Esophagus squamous epithelium (tissue), 5 donors: ENCODE data around the gene HDDC3. TPM values are rescaled to one million over a fixed set of nuclear protein-coding genes. Genes with fewer than 3 reads are reported as not detected.

Experiments used
- DNase-seq: peaks from one replicate; lab custom pipeline; 2025; lab: John Stamatoyannopoulos, UW
- H3K27ac ChIP-seq, 4 donors: fragments of 200-600 bp; sonication (generic); one replicate each; pipeline ENCODE4 v1.5.1; 2016 to 2019; ENCODE audit warnings: mild to moderate bottlenecking in 1 of 4
- H3K27me3 ChIP-seq, 4 donors: fragments of 200-600 bp; sonication (generic); 1 replicate in 3 of 4; 2 replicates in 1 of 4; pipeline versions ENCODE4 v1.5.1 to v1.6.0; 2017 to 2021; ENCODE audit warnings: antibody characterized with exemption in 1 of 4
- H3K36me3 ChIP-seq, 3 donors: fragments of 200-600 bp; sonication (generic); one replicate each; pipeline ENCODE4 v1.5.1; 2016 to 2019
- H3K4me1 ChIP-seq, 3 donors: fragments of 200-600 bp; sonication (generic); one replicate each; pipeline ENCODE4 v1.5.1; 2017 to 2019
- H3K4me3 ChIP-seq, 4 donors: fragments of 200-600 bp; sonication (generic); 1 replicate in 3 of 4; 2 replicates in 1 of 4; pipeline ENCODE4 v1.5.1; 2016 to 2019; ENCODE audit warnings: mild to moderate bottlenecking in 2 of 4, moderate library complexity in 1 of 4
- H3K9me3 ChIP-seq, 3 donors: fragments of 200-600 bp; sonication (generic); one replicate each; pipeline ENCODE4 v1.5.1; 2016 to 2019
- POLR2A ChIP-seq, 4 donors: fragments of 450-650 bp; IDR thresholded peaks; one replicate each; pipeline ENCODE4 v1.6.1; 2017; ENCODE audit warnings: antibody characterized with exemption in 4 of 4, mild to moderate bottlenecking in 4 of 4, moderate library complexity in 3 of 4
- WGBS, 2 donors: methylation state at CpG; one replicate each; pipeline ENCODE4 v1.1.5; 2018; 5-methylcytosine and 5-hydroxymethylcytosine counted together
- intact Hi-C: fragments of 100-400 bp; cut with DNase I; formaldehyde crosslinking; loops from one replicate; pipeline ENCODE4 v1.15.0; 2022
- small RNA-seq, 4 donors: library from RNA; depleted of rRNA; stranded (forward); fragments of <200 nt; gene quantifications; one replicate each; pipeline ENCODE3, GENCODE V24; 2016
- total RNA-seq, 4 donors: library from RNA; depleted of rRNA; stranded (reverse); fragments of >200 nt; gene quantifications; one replicate each; pipeline ENCODE4 v1.1.0, GENCODE V29; 2016
- TF ChIP-seq, protein P1 (sequence below), 6 experiments: fragments of 450-650 bp in 4 of 6; fragments of 200-600 bp in 2 of 6; sonication (generic) in 2 of 6; IDR thresholded peaks; one replicate each; pipeline ENCODE4 v1.5.1; 2016 to 2019; ENCODE audit warnings: antibody characterized with exemption in 6 of 6, mild to moderate bottlenecking in 4 of 6, moderate library complexity in 4 of 6
- donor health status: DM: yes; HTN: yes; CAD: no.

The HDDC3 gene
- total RNA-seq, 4 donors from 2014 or later: 5.8 to 13.7 (median 11.7) TPM

DNA sequence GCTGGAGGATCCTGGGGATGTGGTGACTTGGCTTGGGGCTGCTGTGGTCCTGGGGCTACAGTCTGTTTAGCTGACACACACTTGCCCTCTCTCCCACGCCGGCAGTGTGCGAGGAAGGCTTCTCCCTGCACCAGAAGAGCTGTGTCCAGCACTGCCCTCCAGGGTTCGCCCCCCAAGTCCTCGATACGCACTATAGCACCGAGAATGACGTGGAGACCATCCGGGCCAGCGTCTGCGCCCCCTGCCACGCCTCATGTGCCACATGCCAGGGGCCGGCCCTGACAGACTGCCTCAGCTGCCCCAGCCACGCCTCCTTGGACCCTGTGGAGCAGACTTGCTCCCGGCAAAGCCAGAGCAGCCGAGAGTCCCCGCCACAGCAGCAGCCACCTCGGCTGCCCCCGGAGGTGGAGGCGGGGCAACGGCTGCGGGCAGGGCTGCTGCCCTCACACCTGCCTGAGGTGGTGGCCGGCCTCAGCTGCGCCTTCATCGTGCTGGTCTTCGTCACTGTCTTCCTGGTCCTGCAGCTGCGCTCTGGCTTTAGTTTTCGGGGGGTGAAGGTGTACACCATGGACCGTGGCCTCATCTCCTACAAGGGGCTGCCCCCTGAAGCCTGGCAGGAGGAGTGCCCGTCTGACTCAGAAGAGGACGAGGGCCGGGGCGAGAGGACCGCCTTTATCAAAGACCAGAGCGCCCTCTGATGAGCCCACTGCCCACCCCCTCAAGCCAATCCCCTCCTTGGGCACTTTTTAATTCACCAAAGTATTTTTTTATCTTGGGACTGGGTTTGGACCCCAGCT, 51.0 kb downstream of the HDDC3 start:
- Histone ChIP-seq H3K4me1 (peaks cover 28 to 37% (median 34%) of the 10 kb centered on the region in 3 donors), H3K27me3 (no peaks in the 10 kb centered on the region), H3K9me3 (no peaks in the 10 kb centered on the region), H3K4me3 (no peak overlapping the region), H3K36me3 (peaks cover 38 to 66% (median 42%) of the 10 kb centered on the region in 3 donors), H3K27ac (no peak overlapping the region)
- intact Hi-C loops: loop anchor here (10.0 kb wide), 1 partner anchor 167 kb away; the partner anchor contains the start of gene BLM
- no peak for DNase-seq
- no peak for TF ChIP-seq POLR2A (IDR thresholded peaks at IDR 0.05)
- 66 to 89% methylated on average over 3 to 6 of the region's 35 CpGs for WGBS, 2 donors

- TF ChIP-seq POLR2A (IDR thresholded peaks at IDR 0.05): no peak
- TF ChIP-seq, protein P1, sequence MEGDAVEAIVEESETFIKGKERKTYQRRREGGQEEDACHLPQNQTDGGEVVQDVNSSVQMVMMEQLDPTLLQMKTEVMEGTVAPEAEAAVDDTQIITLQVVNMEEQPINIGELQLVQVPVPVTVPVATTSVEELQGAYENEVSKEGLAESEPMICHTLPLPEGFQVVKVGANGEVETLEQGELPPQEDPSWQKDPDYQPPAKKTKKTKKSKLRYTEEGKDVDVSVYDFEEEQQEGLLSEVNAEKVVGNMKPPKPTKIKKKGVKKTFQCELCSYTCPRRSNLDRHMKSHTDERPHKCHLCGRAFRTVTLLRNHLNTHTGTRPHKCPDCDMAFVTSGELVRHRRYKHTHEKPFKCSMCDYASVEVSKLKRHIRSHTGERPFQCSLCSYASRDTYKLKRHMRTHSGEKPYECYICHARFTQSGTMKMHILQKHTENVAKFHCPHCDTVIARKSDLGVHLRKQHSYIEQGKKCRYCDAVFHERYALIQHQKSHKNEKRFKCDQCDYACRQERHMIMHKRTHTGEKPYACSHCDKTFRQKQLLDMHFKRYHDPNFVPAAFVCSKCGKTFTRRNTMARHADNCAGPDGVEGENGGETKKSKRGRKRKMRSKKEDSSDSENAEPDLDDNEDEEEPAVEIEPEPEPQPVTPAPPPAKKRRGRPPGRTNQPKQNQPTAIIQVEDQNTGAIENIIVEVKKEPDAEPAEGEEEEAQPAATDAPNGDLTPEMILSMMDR (IDR thresholded peaks at IDR 0.05): no peak
- H3K27me3 ChIP-seq: no peaks in the 10 kb centered on the region
- H3K4me3 ChIP-seq: no peak overlapping the region
- peaks cover 19 to 28% (median 26%) of the 10 kb centered on the region in 3 donors for H3K4me1 ChIP-seq
- intact Hi-C loops: loop anchor here (10.0 kb wide), 1 partner anchor 166 kb away; the partner anchor contains the start of gene BLM
- no peak for DNase-seq
- H3K9me3 ChIP-seq: no peaks in the 10 kb centered on the region
- 88 to 92% methylated on average over 5 of the region's 16 CpGs for WGBS, 2 donors
- no peak overlapping the region for H3K27ac ChIP-seq
- H3K36me3 ChIP-seq: peaks cover 41 to 74% (median 49%) of the 10 kb centered on the region in 3 donors
These were observed 51.8 kb downstream of the HDDC3 start for GRCh38 chr15:90880381-90881145.

Small RNAs within 50 kb of the gene (small RNA-seq; reads per million reads assigned to genes)
- gene RF00019: 0 reads per million in 4 donors

Other genes with a start within 250 kb of the HDDC3 start
- 1 to 10 TPM; 1.3 to 3.4 (median 2.0) TPM for gene BLM, start 215.2 kb downstream of the HDDC3 start, total RNA-seq
- gene FURIN, start 64.0 kb downstream of the HDDC3 start, total RNA-seq: 10 to 100 TPM; 27.7 to 43.3 (median 38.5) TPM
- 10 to 100 TPM in 2 of 4 donors, 1 to 10 TPM in 2; 1.8 to 13.4 (median 9.7) TPM for gene FES, start 48.0 kb downstream of the HDDC3 start, total RNA-seq
- gene MAN2A2, start 29.2 kb downstream of the HDDC3 start, total RNA-seq: 10 to 100 TPM in 3 of 4 donors, 1 to 10 TPM in 1; 9.9 to 25.2 (median 12.1) TPM
- 10 to 100 TPM; 38.7 to 76.0 (median 64.2) TPM for gene UNC45A, start 2.7 kb upstream of the HDDC3 start, total RNA-seq
- gene RCCD1, start 22.3 kb upstream of the HDDC3 start, total RNA-seq: 10 to 100 TPM in 1 of 4 donors, 1 to 10 TPM in 3; 8.7 to 12.6 (median 9.8) TPM
- 100 to 1,000 TPM in 1 of 4 donors, 10 to 100 TPM in 3; 49.6 to 100 (median 58.4) TPM for gene PRC1, start 62.0 kb upstream of the HDDC3 start, total RNA-seq
- 1 to 10 TPM; 3.3 to 9.0 (median 8.1) TPM for gene VPS33B, start 90.0 kb upstream of the HDDC3 start, total RNA-seq
- under 1 TPM in 3 of 4 donors, not detected in 1; 0.04 to 0.95 (median 0.59) TPM for gene SV2B, start 167.7 kb upstream of the HDDC3 start, total RNA-seq